ENCODE results near the gene MTCH1. TPM values are rescaled to one million over a fixed set of nuclear protein-coding genes. Genes with fewer than 3 reads are reported as not detected.

MTCH1 gene
- total RNA-seq, 1 experiment from 2014 or later, result 178 TPM

- Histone ChIP-seq H3K9me3 (no peaks in the 10 kb centered on the region), H3K27me3 (replicated peaks; ENCODE audit: control insufficient read depth, insufficient read depth, low read length) (no peaks in the 10 kb centered on the region), H3K4me3 (ENCODE audit: low read depth, low read length) (no peak overlapping the region), H3K36me3 (ENCODE audit: control insufficient read depth, insufficient read depth, low read length) (no peaks in the 10 kb centered on the region), H3K4me1 (peaks cover 23% of the 10 kb centered on the region)
- Mint-ChIP-seq H3K9me3 (ENCODE audit: unreplicated experiment) (no peaks in the 10 kb centered on the region), H3K36me3 (ENCODE audit: insufficient read depth, unreplicated experiment) (no peaks in the 10 kb centered on the region), H3K27me3 (ENCODE audit: insufficient read depth, unreplicated experiment) (no peaks in the 10 kb centered on the region), H3K27ac (ENCODE audit: unreplicated experiment) (no peak overlapping the region), H3K4me3 (ENCODE audit: unreplicated experiment) (no peak overlapping the region), H3K4me1 (ENCODE audit: low read depth, unreplicated experiment) (peaks cover 31% of the 10 kb centered on the region)
- no TSS peak for BruUV-seq (replicated peaks)
- DNase-seq, result peak in 1 of 2 experiments; percentile 21
- intact Hi-C loops (cut with micrococcal nuclease; ENCODE audit: unreplicated experiment), result loop anchor here (5.0 kb wide), 1 partner anchor 282 kb away; no protein-coding TSS in a partner anchor
- ChIA-PET CTCF (interaction anchor here (0.9 to 10.4 kb wide), 3 partner anchors 31 to 189 kb away, joined by 3 to 163 read pairs (median 12); no protein-coding TSS in a partner anchor), POLR2A (no interaction called here)
- TF ChIP-seq, protein P1, sequence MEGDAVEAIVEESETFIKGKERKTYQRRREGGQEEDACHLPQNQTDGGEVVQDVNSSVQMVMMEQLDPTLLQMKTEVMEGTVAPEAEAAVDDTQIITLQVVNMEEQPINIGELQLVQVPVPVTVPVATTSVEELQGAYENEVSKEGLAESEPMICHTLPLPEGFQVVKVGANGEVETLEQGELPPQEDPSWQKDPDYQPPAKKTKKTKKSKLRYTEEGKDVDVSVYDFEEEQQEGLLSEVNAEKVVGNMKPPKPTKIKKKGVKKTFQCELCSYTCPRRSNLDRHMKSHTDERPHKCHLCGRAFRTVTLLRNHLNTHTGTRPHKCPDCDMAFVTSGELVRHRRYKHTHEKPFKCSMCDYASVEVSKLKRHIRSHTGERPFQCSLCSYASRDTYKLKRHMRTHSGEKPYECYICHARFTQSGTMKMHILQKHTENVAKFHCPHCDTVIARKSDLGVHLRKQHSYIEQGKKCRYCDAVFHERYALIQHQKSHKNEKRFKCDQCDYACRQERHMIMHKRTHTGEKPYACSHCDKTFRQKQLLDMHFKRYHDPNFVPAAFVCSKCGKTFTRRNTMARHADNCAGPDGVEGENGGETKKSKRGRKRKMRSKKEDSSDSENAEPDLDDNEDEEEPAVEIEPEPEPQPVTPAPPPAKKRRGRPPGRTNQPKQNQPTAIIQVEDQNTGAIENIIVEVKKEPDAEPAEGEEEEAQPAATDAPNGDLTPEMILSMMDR (IDR thresholded peaks at IDR 0.05; ENCODE audit: insufficient read depth in 1 of 2, low read depth in 1 of 2, low read length in 1 of 2, severe bottlenecking in 1 of 2, unreplicated experiment in 1 of 2), result no peak
These were observed 34.4 kb upstream of the MTCH1 start for GRCh38 chr6:37020381-37020780.

GRCh38 chr6:37019065-37019450, 33.1 kb upstream of the MTCH1 start:
- TF ChIP-seq, protein P1 (IDR thresholded peaks at IDR 0.05; ENCODE audit: insufficient read depth in 1 of 2, low read depth in 1 of 2, low read length in 1 of 2, severe bottlenecking in 1 of 2, unreplicated experiment in 1 of 2), result no peak
- Histone ChIP-seq H3K4me3 (ENCODE audit: low read depth, low read length) (no peak overlapping the region), H3K36me3 (ENCODE audit: control insufficient read depth, insufficient read depth, low read length) (no peaks in the 10 kb centered on the region), H3K27me3 (replicated peaks; ENCODE audit: control insufficient read depth, insufficient read depth, low read length) (no peaks in the 10 kb centered on the region), H3K9me3 (no peaks in the 10 kb centered on the region), H3K4me1 (peaks cover 22% of the 10 kb centered on the region)
- no peak for DNase-seq
- ChIA-PET POLR2A (no interaction called here), CTCF (interaction anchor here (0.6 to 3.0 kb wide), 11 partner anchors 15 to 203 kb away, joined by 3 to 81 read pairs (median 10); partner anchors contain the start of genes C6orf89 and MTCH1)
- Mint-ChIP-seq H3K9me3 (ENCODE audit: unreplicated experiment) (no peaks in the 10 kb centered on the region), H3K27me3 (ENCODE audit: insufficient read depth, unreplicated experiment) (no peaks in the 10 kb centered on the region), H3K36me3 (ENCODE audit: insufficient read depth, unreplicated experiment) (no peaks in the 10 kb centered on the region), H3K27ac (ENCODE audit: unreplicated experiment) (no peak overlapping the region), H3K4me3 (ENCODE audit: unreplicated experiment) (no peak overlapping the region), H3K4me1 (ENCODE audit: low read depth, unreplicated experiment) (peaks cover 25% of the 10 kb centered on the region)
- intact Hi-C loops (cut with micrococcal nuclease; ENCODE audit: unreplicated experiment), result loop anchor here (2.0 to 5.0 kb wide), 2 partner anchors 32 to 42 kb away; partner anchors contain the start of gene MTCH1
- BruUV-seq (replicated peaks), result no TSS peak

DNA sequence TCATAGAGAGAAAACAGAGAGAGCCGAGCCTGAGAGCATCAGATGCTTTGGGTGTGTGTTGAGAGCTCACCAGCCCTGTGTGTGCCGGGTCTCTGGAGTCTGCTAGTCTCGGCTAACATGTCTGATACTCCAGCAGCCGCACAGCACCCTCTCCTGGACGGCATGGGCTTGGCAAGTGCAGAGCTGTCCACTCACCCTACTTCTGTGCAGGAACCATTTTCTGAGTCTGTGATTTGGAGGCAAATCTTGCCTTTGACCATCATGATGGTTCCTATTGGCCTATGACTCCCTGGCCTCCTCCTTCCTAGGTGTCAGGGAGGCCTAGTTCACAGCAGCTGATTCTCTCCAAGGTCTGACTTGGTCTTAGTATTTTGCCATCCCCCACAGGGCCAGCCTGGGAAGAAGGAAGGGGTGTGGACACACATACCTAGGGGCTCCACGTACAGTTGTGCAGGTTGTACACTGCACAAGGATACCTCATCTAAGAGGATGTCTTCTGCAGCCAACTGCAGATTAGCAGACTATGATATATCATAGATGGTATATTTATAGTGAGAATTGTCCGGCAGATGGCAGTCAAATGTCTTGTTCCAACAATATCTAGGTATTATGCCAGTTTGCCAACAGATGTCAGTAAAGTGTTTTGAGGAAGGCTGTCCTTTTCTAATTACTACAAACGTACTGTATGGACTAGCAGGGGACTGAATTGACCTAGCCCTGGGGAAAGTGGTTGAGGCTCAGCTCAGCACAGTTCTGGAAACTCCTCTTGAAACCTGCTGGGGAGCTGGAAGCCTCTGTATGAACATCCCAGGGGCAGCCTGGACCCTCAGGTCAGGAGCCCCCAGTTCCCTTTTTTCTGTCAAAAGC, 32.4 kb upstream of the MTCH1 start:
- POLR2A ChIA-PET, result interaction anchor here (0.5 to 1.7 kb wide), 6 partner anchors 18 to 191 kb away, joined by 3 to 11 read pairs (median 4); partner anchors contain the start of gene MTCH1
- intact Hi-C loops (cut with micrococcal nuclease; ENCODE audit: unreplicated experiment), result loop anchor here (1.0 to 5.0 kb wide), 7 partner anchors 32 to 252 kb away; partner anchors contain the start of genes C6orf89 and MTCH1
- CTCF ChIA-PET, result interaction anchor here (0.6 to 3.0 kb wide), 52 partner anchors 9 to 311 kb away, joined by 3 to 81 read pairs (median 4); partner anchors contain the start of genes C6orf89, FGD2, MTCH1 and PIM1
- Mint-ChIP-seq H3K4me3 (ENCODE audit: unreplicated experiment) (no peak overlapping the region), H3K27ac (ENCODE audit: unreplicated experiment) (no peak overlapping the region), H3K36me3 (ENCODE audit: insufficient read depth, unreplicated experiment) (no peaks in the 10 kb centered on the region), H3K4me1 (ENCODE audit: low read depth, unreplicated experiment) (peaks cover 24% of the 10 kb centered on the region), H3K27me3 (ENCODE audit: insufficient read depth, unreplicated experiment) (no peaks in the 10 kb centered on the region), H3K9me3 (ENCODE audit: unreplicated experiment) (no peaks in the 10 kb centered on the region)
- H3K4me3 ChIP-seq (ENCODE audit: low read depth, low read length), result no peak overlapping the region
- H3K27me3 ChIP-seq (replicated peaks; ENCODE audit: control insufficient read depth, insufficient read depth, low read length), result no peaks in the 10 kb centered on the region
- no peaks in the 10 kb centered on the region for H3K9me3 ChIP-seq
- TF ChIP-seq, protein P1 (IDR thresholded peaks at IDR 0.05; ENCODE audit: insufficient read depth in 1 of 2, low read depth in 1 of 2, low read length in 1 of 2, severe bottlenecking in 1 of 2, unreplicated experiment in 1 of 2), result peak; percentile 85 to 96
- peak; percentile 87 to 90 for DNase-seq
- peaks cover 15% of the 10 kb centered on the region for H3K4me1 ChIP-seq
- no peaks in the 10 kb centered on the region for H3K36me3 ChIP-seq (ENCODE audit: control insufficient read depth, insufficient read depth, low read length)
- no TSS peak for BruUV-seq (replicated peaks)
